Tibial artery (tissue), 4 donors: ENCODE results near the gene OPN4.
A peak's percentile ranks its signal among the peaks of the same experiment; 100 is the strongest.

ENCODE experiments used
- DNase-seq, 2 donors: peaks; one replicate each; pipeline ENCODE4 v3.0.0-alpha.2; 2019
- H3K27ac ChIP-seq, 2 donors: fragments of 200-600 bp; sonication (generic) in 1 of 2; 1 replicate in 1 of 2; 2 replicates in 1 of 2; pipeline ENCODE4 v1.5.1; 2018 to 2019; ENCODE audit warnings: mild to moderate bottlenecking in 1 of 2
- H3K27me3 ChIP-seq, 2 donors: fragments of 200-600 bp; sonication (generic) in 1 of 2; one replicate each; pipeline versions ENCODE4 v1.5.1 to v1.6.0; 2016 to 2019
- H3K36me3 ChIP-seq, 3 donors: fragments of 200-600 bp; sonication (generic) in 2 of 3; one replicate each; pipeline ENCODE4 v1.5.1; 2016 to 2019; ENCODE audit warnings: mild to moderate bottlenecking in 2 of 3
- H3K4me1 ChIP-seq, 4 donors: fragments of 200-600 bp; sonication (generic) in 2 of 4; 1 replicate in 3 of 4; 2 replicates in 1 of 4; pipeline ENCODE4 v1.5.1; 2016 to 2019
- H3K4me3 ChIP-seq, 2 donors: fragments of 200-600 bp; sonication (generic) in 1 of 2; 1 replicate in 1 of 2; 2 replicates in 1 of 2; pipeline ENCODE4 v1.5.1; 2018 to 2019; ENCODE audit warnings: mild to moderate bottlenecking in 2 of 2
- H3K9me3 ChIP-seq, 3 donors: fragments of 200-600 bp; sonication (generic) in 1 of 3; one replicate each; pipeline ENCODE4 v1.5.1; 2016 to 2019
- intact Hi-C: fragments of 100-400 bp; cut with DNase I; formaldehyde crosslinking; loops from one replicate; pipeline ENCODE4 v1.15.0; 2023; ENCODE audit warnings: low total_unique reads
- TF ChIP-seq, protein P1 (sequence below), 2 experiments: fragments of 200-600 bp in 1 of 2; fragments of 450-650 bp in 1 of 2; IDR thresholded peaks; one replicate each; pipeline ENCODE4 v1.5.1; 2017 to 2019; ENCODE audit warnings: antibody characterized with exemption in 2 of 2, mild to moderate bottlenecking in 1 of 2, moderate library complexity in 1 of 2

OPN4 gene

DNA sequence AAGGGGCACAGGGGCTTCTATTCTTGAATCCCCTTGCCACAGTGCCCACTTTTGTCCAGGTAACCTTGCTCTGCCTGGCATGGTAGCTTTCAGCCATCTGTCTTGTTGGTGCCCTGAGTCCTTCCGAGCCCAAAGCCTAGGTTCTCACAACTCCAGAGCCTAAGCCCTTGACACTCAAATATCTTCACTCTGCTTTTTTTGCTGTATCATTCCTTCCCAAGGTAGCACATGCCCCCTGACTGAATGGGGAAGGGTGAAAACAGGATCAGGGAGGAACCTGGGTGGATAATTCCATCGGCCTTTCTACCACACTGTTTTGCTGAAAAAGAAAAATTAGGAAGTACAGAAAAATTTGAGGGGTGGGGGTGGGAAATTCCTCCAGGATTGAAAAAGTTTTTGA, 51.6 kb downstream of the OPN4 start:
- H3K27me3 ChIP-seq = no peaks in the 10 kb centered on the region
- H3K27ac ChIP-seq = peak overlapping the region; percentile 45 to 96
- DNase-seq = no peak
- TF ChIP-seq, protein P1, sequence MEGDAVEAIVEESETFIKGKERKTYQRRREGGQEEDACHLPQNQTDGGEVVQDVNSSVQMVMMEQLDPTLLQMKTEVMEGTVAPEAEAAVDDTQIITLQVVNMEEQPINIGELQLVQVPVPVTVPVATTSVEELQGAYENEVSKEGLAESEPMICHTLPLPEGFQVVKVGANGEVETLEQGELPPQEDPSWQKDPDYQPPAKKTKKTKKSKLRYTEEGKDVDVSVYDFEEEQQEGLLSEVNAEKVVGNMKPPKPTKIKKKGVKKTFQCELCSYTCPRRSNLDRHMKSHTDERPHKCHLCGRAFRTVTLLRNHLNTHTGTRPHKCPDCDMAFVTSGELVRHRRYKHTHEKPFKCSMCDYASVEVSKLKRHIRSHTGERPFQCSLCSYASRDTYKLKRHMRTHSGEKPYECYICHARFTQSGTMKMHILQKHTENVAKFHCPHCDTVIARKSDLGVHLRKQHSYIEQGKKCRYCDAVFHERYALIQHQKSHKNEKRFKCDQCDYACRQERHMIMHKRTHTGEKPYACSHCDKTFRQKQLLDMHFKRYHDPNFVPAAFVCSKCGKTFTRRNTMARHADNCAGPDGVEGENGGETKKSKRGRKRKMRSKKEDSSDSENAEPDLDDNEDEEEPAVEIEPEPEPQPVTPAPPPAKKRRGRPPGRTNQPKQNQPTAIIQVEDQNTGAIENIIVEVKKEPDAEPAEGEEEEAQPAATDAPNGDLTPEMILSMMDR (IDR thresholded peaks at IDR 0.05) = no peak
- no peak overlapping the region for H3K4me3 ChIP-seq
- no peaks in the 10 kb centered on the region for H3K9me3 ChIP-seq
- intact Hi-C loops = no loop called here
- H3K36me3 ChIP-seq = peaks cover 28 to 61% (median 43%) of the 10 kb centered on the region in 3 donors
- H3K4me1 ChIP-seq = peaks cover 0 to 8% (median 6%) of the 10 kb centered on the region in 4 donors

DNA sequence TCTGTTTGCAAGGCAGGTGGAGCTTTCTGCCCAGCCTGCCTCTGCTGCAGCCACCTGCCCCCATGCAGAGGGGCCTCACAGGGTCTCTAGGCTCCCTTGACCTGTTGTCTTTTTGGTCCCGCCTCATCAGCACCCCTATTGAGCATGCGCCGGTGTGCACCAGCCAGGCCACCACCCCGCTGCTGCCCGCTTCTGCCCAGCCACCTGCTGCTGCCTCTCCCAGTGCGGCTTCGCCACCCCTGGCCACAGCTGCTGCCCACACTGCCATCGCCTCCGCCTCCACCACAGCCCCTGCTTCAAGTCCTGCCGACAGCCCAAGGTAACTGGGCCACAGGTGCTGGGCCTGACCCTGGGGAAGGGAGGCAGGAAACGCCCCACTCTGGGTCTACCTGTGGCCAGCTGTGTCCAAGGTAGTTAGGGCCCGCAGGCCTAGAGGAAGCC, 52.1 kb downstream of the OPN4 start:
- Histone ChIP-seq H3K36me3 (peaks cover 24 to 56% (median 37%) of the 10 kb centered on the region in 3 donors), H3K27me3 (no peaks in the 10 kb centered on the region), H3K4me3 (no peak overlapping the region), H3K27ac (peak overlapping the region; percentile 45 to 96), H3K4me1 (peaks cover 0 to 9% (median 6%) of the 10 kb centered on the region in 4 donors), H3K9me3 (no peaks in the 10 kb centered on the region)
- no peak for DNase-seq
- intact Hi-C loops = no loop called here
- TF ChIP-seq, protein P1 (IDR thresholded peaks at IDR 0.05) = no peak

DNA sequence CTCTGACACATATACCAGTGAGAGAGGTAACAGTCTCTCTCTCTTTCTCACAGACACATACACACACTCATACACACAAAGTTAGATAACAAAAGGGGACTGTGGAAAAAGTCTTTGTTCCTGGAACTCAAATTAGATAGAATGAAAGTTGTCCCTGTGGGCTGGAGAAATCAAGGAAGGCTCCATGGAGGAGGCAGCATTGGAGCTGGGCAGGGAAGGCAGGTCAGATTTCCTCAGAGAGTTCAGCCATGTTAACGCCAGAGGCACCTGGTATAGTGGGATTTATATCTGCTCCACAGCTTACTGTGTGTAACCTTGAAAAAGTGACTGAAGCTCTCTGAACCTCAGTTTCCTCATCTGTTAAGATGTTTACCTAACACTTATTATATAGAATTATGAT, 52.6 kb downstream of the OPN4 start:
- H3K4me3 ChIP-seq = no peak overlapping the region
- no peaks in the 10 kb centered on the region for H3K27me3 ChIP-seq
- H3K27ac ChIP-seq = peak overlapping the region; percentile 45 to 96
- peaks cover 0 to 9% (median 7%) of the 10 kb centered on the region in 4 donors for H3K4me1 ChIP-seq
- no peaks in the 10 kb centered on the region for H3K9me3 ChIP-seq
- DNase-seq = no peak
- H3K36me3 ChIP-seq = peaks cover 23 to 51% (median 34%) of the 10 kb centered on the region in 3 donors
- intact Hi-C loops = no loop called here
- TF ChIP-seq, protein P1 (IDR thresholded peaks at IDR 0.05) = no peak

DNA sequence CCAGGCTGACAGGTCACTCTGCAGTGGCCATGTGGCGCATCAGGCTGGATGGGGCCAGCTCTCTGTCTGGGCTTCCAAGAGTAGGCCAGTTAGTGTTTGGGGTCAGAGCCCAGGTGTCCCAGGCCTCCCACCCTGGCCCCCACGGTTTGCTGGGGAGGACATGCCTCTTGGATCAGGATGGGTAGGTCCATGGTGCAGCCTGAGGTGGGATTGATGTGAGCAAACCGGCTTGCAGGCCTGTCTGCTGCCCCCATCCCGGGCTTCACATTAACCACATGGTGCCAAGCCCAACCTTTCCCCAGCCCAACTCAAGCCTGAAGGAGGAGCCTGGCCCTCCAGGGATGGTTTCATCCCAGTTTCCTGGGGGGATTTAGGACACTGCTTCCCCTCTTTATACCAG, 53.2 kb downstream of the OPN4 start:
- Histone ChIP-seq H3K4me1 (peaks cover 0 to 14% (median 10%) of the 10 kb centered on the region in 4 donors), H3K4me3 (no peak overlapping the region), H3K27ac (peak overlapping the region; percentile 45 to 96), H3K9me3 (no peaks in the 10 kb centered on the region), H3K27me3 (no peaks in the 10 kb centered on the region), H3K36me3 (peaks cover 23 to 45% (median 30%) of the 10 kb centered on the region in 3 donors)
- intact Hi-C loops = no loop called here
- TF ChIP-seq, protein P1 (IDR thresholded peaks at IDR 0.05) = no peak
- DNase-seq = no peak

DNA sequence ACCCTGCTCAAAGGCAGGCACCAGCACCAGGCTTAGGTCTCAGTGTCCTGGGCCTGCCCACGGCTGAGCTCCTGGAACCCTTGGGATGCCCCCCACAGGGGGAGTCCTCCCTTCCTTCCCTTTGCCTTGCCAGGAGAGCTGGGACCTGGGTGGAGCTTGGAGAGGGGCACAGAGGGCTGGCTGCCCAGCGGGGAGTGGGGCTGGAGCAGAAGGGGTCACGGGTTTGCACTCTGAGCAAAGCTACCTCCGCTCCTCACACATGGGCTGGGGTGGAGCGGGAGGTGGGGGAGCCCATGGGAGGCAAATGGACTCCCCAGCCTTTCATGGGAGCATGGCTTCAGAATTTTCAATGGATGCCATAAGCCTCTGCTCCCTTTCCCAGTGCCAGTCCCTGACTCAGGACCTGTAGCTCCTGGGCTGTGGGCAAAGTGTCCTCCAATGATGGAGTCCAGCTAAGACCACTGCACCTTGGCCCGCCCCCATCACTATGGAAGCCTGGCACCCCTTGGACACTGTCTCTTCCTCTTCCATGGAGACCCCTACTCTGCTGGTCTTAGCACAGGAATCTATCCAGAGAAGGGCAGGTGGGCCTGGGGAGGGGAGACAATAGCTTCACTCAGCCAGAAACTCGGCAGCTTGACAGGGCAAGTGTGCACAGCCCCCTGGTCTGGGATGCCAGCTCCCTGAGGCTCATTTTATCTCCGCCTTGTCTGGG, 53.9 kb downstream of the OPN4 start:
- peaks cover 23 to 38% (median 23%) of the 10 kb centered on the region in 3 donors for H3K36me3 ChIP-seq
- no peak overlapping the region for H3K4me3 ChIP-seq
- H3K27me3 ChIP-seq = no peaks in the 10 kb centered on the region
- intact Hi-C loops = no loop called here
- H3K9me3 ChIP-seq = no peaks in the 10 kb centered on the region
- H3K4me1 ChIP-seq = peaks cover 0 to 18% (median 11%) of the 10 kb centered on the region in 4 donors
- TF ChIP-seq, protein P1 (IDR thresholded peaks at IDR 0.05) = no peak
- peak overlapping the region; percentile 45 to 96 for H3K27ac ChIP-seq
- DNase-seq = no peak
